Spleen (tissue), 7 donors: ENCODE data around the gene FREY1.

Experiments
- POLR2A ChIP-seq, 3 donors: fragments of 450-650 bp; IDR thresholded peaks; one replicate each; pipeline ENCODE4 v1.5.1; 2017; ENCODE audit warnings: antibody characterized with exemption in 3 of 3, mild to moderate bottlenecking in 1 of 3
- TF ChIP-seq, protein P1 (sequence below), 11 experiments: fragments of 200-600 bp in 7 of 11; fragments of 450-650 bp in 4 of 11; sonication (generic) in 4 of 11; IDR thresholded peaks in 8 of 11; conservative IDR thresholded peaks in 3 of 11; 1 replicate in 7 of 11; 2 replicates in 4 of 11; pipeline versions ENCODE4 v1.4.0 to v1.8.0; 2016 to 2021; ENCODE audit warnings: antibody characterized with exemption in 11 of 11, inconsistent platforms in 4 of 11, mild to moderate bottlenecking in 1 of 11
- donor health status: DM: no; HTN: no; CAD: no; lungs with moderate emphysema.
- donor health status: DM: no; HTN: no; CAD: no.
- donor health status: DM: no; HTN: no; CAD: no.

DNA sequence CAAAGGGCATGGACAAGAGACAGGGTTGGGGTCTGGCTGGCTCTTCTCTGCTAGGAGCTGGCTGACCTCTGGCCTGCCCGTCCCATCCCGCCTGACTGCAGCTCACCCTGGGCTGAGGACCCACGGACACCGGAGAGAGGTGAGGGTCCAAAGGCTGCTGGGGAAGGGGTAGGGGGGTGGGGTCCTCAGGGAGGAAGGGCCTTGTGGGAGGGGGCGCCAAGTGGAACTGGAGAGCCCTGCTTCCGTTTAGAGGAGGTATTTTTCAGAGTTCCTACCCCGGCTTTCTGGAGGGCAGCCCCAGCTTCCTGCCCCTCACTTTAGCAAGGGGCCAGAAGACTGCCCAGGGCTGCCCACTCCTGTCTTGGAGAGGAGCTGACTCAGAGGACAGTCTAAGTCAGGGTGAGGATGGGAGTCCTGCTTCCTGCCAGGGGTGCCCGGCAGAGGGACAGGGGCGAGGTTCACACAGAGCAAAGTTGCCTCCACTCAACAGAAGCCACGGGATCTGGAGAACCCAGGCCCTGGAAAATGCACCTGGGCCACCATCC is 22.5 kb upstream of the FREY1 start:
- TF ChIP-seq, protein P1, sequence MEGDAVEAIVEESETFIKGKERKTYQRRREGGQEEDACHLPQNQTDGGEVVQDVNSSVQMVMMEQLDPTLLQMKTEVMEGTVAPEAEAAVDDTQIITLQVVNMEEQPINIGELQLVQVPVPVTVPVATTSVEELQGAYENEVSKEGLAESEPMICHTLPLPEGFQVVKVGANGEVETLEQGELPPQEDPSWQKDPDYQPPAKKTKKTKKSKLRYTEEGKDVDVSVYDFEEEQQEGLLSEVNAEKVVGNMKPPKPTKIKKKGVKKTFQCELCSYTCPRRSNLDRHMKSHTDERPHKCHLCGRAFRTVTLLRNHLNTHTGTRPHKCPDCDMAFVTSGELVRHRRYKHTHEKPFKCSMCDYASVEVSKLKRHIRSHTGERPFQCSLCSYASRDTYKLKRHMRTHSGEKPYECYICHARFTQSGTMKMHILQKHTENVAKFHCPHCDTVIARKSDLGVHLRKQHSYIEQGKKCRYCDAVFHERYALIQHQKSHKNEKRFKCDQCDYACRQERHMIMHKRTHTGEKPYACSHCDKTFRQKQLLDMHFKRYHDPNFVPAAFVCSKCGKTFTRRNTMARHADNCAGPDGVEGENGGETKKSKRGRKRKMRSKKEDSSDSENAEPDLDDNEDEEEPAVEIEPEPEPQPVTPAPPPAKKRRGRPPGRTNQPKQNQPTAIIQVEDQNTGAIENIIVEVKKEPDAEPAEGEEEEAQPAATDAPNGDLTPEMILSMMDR (IDR thresholded peaks at IDR 0.05 in 8 of 11, conservative IDR thresholded peaks at IDR 0.05 in 3 of 11): no peak
- TF ChIP-seq POLR2A (IDR thresholded peaks at IDR 0.05): no peak
